Activated CD8-positive, alpha-beta memory T cell treated with anti-CD3 and anti-CD28 coated beads for 36 hours (primary cell): ENCODE data around the gene SH2D6. TPM values are rescaled to one million over a fixed set of nuclear protein-coding genes. Genes with fewer than 3 reads are reported as not detected.
"Not testable (repeated sequence)": the region's sequence is repeated elsewhere in the genome, so short reads cannot be mapped to it uniquely, and the experiment has no call there.

Experiments used
- CTCF ChIA-PET: fragments of 350-600 bp; sonication (Branson Sonifier 250); formaldehyde crosslinking; loops from one replicate; lab custom pipeline; 2021; ENCODE audit warnings: antibody characterized with exemption; lab: Charles Lee
- POLR2A ChIA-PET: fragments of 350-600 bp; sonication (Branson Sonifier 250); formaldehyde crosslinking; loops from one replicate; lab custom pipeline; 2021; ENCODE audit warnings: antibody characterized with exemption; lab: Charles Lee
- total RNA-seq, 2 experiments: library from RNA; stranded (reverse); gene quantifications; one replicate each; pipeline ENCODE4 v1.2.3, GENCODE V29; 2021

SH2D6 gene
- total RNA-seq, 2 experiments from 2014 or later: 0.36 to 0.88 TPM

- ChIA-PET CTCF (no interaction called here), POLR2A (interaction anchor here (0.5 kb wide), 1 partner anchor 430 kb away, joined by 3 read pairs; no protein-coding TSS in a partner anchor)
Measured at GRCh38 chr2:85475799-85476490, 57.4 kb downstream of the SH2D6 start.

- POLR2A ChIA-PET: no interaction called here
- CTCF ChIA-PET: no interaction called here
Measured at GRCh38 chr2:85476624-85477023, 58.1 kb downstream of the SH2D6 start.

GRCh38 chr2:85477884-85478283 lies 59.4 kb downstream of the SH2D6 start:
- CTCF ChIA-PET: no interaction called here
- POLR2A ChIA-PET: no interaction called here

- ChIA-PET POLR2A (no interaction called here), CTCF (no interaction called here)
Measured at GRCh38 chr2:85481818-85482777, 63.6 kb downstream of the SH2D6 start.

- CTCF ChIA-PET, POLR2A ChIA-PET: not testable (repeated sequence)
Measured at GRCh38 chr2:85484615-85485014, 66.1 kb downstream of the SH2D6 start.

GRCh38 chr2:85485815-85486214 lies 67.3 kb downstream of the SH2D6 start:
- ChIA-PET CTCF (no interaction called here), POLR2A (no interaction called here)

Other genes with a start within 250 kb of the SH2D6 start
- 10 to 100 TPM; 82.2 to 85.4 TPM for gene TGOLN2, start 90.7 kb upstream of the SH2D6 start, total RNA-seq
- gene RETSAT, start 64.2 kb upstream of the SH2D6 start, total RNA-seq: 10 to 100 TPM; 32.1 to 34.0 TPM
- gene ELMOD3, start 63.9 kb upstream of the SH2D6 start, total RNA-seq: 10 to 100 TPM; 14.0 to 14.9 TPM
- gene CAPG, start 8.3 kb upstream of the SH2D6 start, total RNA-seq: 10 to 100 TPM; 23.4 to 23.7 TPM
- 100 to 1,000 TPM; 396 to 417 TPM for gene MAT2A, start 120.5 kb downstream of the SH2D6 start, total RNA-seq
- gene GGCX, start 142.8 kb downstream of the SH2D6 start, total RNA-seq: 10 to 100 TPM; 23.2 to 24.1 TPM
- gene VAMP8, start 158.9 kb downstream of the SH2D6 start, total RNA-seq: 10 to 100 TPM; 86.8 to 96.8 TPM
- gene VAMP5, start 165.7 kb downstream of the SH2D6 start, total RNA-seq: 10 to 100 TPM; 24.4 to 25.7 TPM
- 100 to 1,000 TPM in 1 of 2 experiments, 10 to 100 TPM in 1; 98.9 to 104 TPM for gene RNF181, start 177.0 kb downstream of the SH2D6 start, total RNA-seq
- gene TMEM150A, start 184.0 kb downstream of the SH2D6 start, total RNA-seq: 1 to 10 TPM; 3.9 to 4.4 TPM
- gene C2orf68, start 193.4 kb downstream of the SH2D6 start, total RNA-seq: 10 to 100 TPM; 23.7 to 27.0 TPM
- 100 to 1,000 TPM; 105 to 110 TPM for gene USP39, start 197.5 kb downstream of the SH2D6 start, total RNA-seq
- gene SFTPB, start 249.5 kb downstream of the SH2D6 start, total RNA-seq: not detected